ENCODE data around the gene HOXD13.

DNA sequence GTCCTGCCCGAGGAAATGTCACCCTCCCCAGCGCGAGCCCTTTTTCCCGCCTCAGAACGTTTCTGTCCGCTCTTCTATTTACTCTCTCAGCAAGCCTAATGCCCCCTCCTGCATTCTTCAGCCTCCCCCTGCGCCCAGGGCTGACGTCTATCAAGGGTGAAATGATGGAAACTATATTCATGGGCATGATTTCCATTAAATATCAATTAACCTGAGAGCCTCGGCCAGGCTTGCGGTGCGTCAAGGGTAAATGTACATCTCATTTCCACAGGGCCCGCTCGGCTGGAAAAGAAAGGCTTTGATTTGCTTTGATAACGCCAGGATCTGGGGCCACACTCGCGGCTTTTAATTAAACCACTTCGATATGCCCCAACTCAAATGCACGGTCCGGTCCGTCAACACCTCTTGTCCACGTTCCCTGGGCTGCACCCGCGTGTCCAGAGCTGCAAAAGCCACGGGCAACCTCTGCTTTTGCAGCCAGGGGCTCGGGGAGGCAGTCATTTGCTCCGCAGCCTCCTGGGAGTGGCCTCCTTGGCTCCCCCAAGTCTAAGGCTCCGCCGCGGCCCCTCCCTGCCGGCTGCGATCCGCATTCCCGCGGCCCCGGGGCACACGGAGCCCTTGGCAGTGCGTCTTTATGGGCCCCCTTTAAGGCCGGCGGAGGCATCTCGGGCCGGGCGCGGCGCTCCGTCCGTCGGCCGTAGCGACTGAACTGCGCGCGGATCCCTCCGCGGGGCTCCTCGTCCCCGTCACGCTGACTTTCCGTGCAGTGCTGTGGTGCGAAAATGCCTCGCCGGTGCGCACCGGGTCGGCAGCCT, 36.7 kb downstream of the HOXD13 start, which contains the start of gene HOXD8:
- TF ChIP-seq POLR2AphosphoS5 (IDR thresholded peaks at IDR 0.05; ENCODE audit: low read depth, low read length) (no peak), TAF1 (IDR thresholded peaks at IDR 0.05; ENCODE audit: borderline replicate concordance, insufficient read depth, low read length) (no peak)
- TF ChIP-seq, protein P1, sequence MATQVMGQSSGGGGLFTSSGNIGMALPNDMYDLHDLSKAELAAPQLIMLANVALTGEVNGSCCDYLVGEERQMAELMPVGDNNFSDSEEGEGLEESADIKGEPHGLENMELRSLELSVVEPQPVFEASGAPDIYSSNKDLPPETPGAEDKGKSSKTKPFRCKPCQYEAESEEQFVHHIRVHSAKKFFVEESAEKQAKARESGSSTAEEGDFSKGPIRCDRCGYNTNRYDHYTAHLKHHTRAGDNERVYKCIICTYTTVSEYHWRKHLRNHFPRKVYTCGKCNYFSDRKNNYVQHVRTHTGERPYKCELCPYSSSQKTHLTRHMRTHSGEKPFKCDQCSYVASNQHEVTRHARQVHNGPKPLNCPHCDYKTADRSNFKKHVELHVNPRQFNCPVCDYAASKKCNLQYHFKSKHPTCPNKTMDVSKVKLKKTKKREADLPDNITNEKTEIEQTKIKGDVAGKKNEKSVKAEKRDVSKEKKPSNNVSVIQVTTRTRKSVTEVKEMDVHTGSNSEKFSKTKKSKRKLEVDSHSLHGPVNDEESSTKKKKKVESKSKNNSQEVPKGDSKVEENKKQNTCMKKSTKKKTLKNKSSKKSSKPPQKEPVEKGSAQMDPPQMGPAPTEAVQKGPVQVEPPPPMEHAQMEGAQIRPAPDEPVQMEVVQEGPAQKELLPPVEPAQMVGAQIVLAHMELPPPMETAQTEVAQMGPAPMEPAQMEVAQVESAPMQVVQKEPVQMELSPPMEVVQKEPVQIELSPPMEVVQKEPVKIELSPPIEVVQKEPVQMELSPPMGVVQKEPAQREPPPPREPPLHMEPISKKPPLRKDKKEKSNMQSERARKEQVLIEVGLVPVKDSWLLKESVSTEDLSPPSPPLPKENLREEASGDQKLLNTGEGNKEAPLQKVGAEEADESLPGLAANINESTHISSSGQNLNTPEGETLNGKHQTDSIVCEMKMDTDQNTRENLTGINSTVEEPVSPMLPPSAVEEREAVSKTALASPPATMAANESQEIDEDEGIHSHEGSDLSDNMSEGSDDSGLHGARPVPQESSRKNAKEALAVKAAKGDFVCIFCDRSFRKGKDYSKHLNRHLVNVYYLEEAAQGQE (IDR thresholded peaks at IDR 0.05; ENCODE audit: insufficient read depth in 1 of 2, low read depth in 2 of 2, low read length in 2 of 2), result no peak

Data from PFSK-1 (cell line).